ENCODE measurements around the gene KXD1. TPM values are rescaled to one million over a fixed set of nuclear protein-coding genes. Genes with fewer than 3 reads are reported as not detected.

Gene KXD1
- polyA plus RNA-seq, 1 of the 3 experiments (the other 2 are of a cell fraction): 151 TPM

GRCh38 chr19:18604820-18605159 lies 47.1 kb downstream of the KXD1 start:
- POLR2A ChIA-PET: no interaction called here
- 58% methylated on average over 10 of the region's 10 CpGs for WGBS (ENCODE audit: low lambda C conversion rate)
- Histone ChIP-seq H3K9ac (no peak overlapping the region), H3F3A (replicated peaks; ENCODE audit: insufficient read depth) (peaks cover 26% of the 10 kb centered on the region), H3K27ac (ENCODE audit: low read depth in 2 of 2, low read length in 1 of 2) (no peak overlapping the region), H2AFZ (ENCODE audit: low read depth) (no peak overlapping the region), H3K36me3 (replicated peaks in 1 of 2; ENCODE audit: control insufficient read depth in 1 of 2, insufficient read depth in 2 of 2, low read length in 1 of 2) (no peaks in the 10 kb centered on the region), H3K27me3 (ENCODE audit: insufficient read depth) (peaks cover 44% of the 10 kb centered on the region), H3K4me1 (ENCODE audit: control insufficient read depth in 1 of 2, insufficient read depth in 2 of 2, low read depth in 1 of 2, low read length in 1 of 2) (no peaks in the 10 kb centered on the region; a peak in 1 of 4 replicates), H3K9me2 (no peaks in the 10 kb centered on the region), H4K20me1 (ENCODE audit: insufficient read depth) (no peaks in the 10 kb centered on the region), H3K79me2 (ENCODE audit: insufficient read depth) (no peaks in the 10 kb centered on the region), H3K9me3 (no peaks in the 10 kb centered on the region), H3K4me2 (no peak overlapping the region), H3K4me3 (ENCODE audit: low read depth in 2 of 2, low read length in 1 of 2) (no peak overlapping the region)
- CTCF ChIA-PET: interaction anchor here (0.9 to 2.8 kb wide), 7 partner anchors 10 to 262 kb away, joined by 3 to 19 read pairs (median 7); no protein-coding TSS in a partner anchor
- DNase-seq: peak; percentile 23
- no peak for TF ChIP-seq RCOR1 (IDR thresholded peaks at IDR 0.05; ENCODE audit: low read length)
- TF ChIP-seq MEF2A (IDR thresholded peaks at IDR 0.05; ENCODE audit: borderline replicate concordance, low read depth): no peak
- TF ChIP-seq EP300 (IDR thresholded peaks at IDR 0.05; ENCODE audit: borderline replicate concordance in 1 of 2, low read depth in 1 of 2, low read length in 1 of 2): no peak

- TF ChIP-seq MEF2A (IDR thresholded peaks at IDR 0.05; ENCODE audit: borderline replicate concordance, low read depth) (no peak), TCF12 (IDR thresholded peaks at IDR 0.05) (no peak), CTCF (IDR thresholded peaks at IDR 0.05) (no peak), FOXM1 (IDR thresholded peaks at IDR 0.05; ENCODE audit: low read depth) (no peak), ZBTB33 (IDR thresholded peaks at IDR 0.05; ENCODE audit: borderline replicate concordance, low read depth) (no peak), ELF1 (IDR thresholded peaks at IDR 0.05) (no peak), RAD21 (IDR thresholded peaks at IDR 0.05; ENCODE audit: low read length) (no peak), CHD2 (IDR thresholded peaks at IDR 0.05; ENCODE audit: low read length, partially characterized antibody) (no peak), POLR2AphosphoS5 (IDR thresholded peaks at IDR 0.05; ENCODE audit: low read depth, low read length) (no peak), SMC3 (IDR thresholded peaks at IDR 0.05; ENCODE audit: low read depth, low read length) (no peak), USF2 (IDR thresholded peaks at IDR 0.05; ENCODE audit: borderline replicate concordance, low read depth, low read length) (no peak), RXRA (IDR thresholded peaks at IDR 0.05; ENCODE audit: borderline replicate concordance, low read depth) (no peak), NFIC (IDR thresholded peaks at IDR 0.05; ENCODE audit: borderline replicate concordance) (no peak), NRF1 (IDR thresholded peaks at IDR 0.05; ENCODE audit: low read depth, low read length) (no peak), REST (IDR thresholded peaks at IDR 0.05; ENCODE audit: low read depth, low read length) (no peak)
- Histone ChIP-seq H3K4me3 (ENCODE audit: low read depth in 2 of 2, low read length in 1 of 2) (no peak overlapping the region), H3F3A (replicated peaks; ENCODE audit: insufficient read depth) (peaks cover 27% of the 10 kb centered on the region), H3K27ac (ENCODE audit: low read depth in 2 of 2, low read length in 1 of 2) (no peak overlapping the region), H3K4me2 (no peak overlapping the region), H3K27me3 (ENCODE audit: insufficient read depth) (peaks cover 48% of the 10 kb centered on the region), H4K20me1 (ENCODE audit: insufficient read depth) (no peaks in the 10 kb centered on the region), H2AFZ (ENCODE audit: low read depth) (no peak overlapping the region), H3K9me2 (no peaks in the 10 kb centered on the region), H3K9ac (no peak overlapping the region), H3K4me1 (ENCODE audit: control insufficient read depth in 1 of 2, insufficient read depth in 2 of 2, low read depth in 1 of 2, low read length in 1 of 2) (no peaks in the 10 kb centered on the region; a peak in 1 of 4 replicates), H3K9me3 (no peaks in the 10 kb centered on the region), H3K79me2 (ENCODE audit: insufficient read depth) (no peaks in the 10 kb centered on the region), H3K36me3 (replicated peaks in 1 of 2; ENCODE audit: control insufficient read depth in 1 of 2, insufficient read depth in 2 of 2, low read length in 1 of 2) (no peaks in the 10 kb centered on the region)
- CTCF ChIA-PET: interaction anchor here (1.7 to 2.8 kb wide), 6 partner anchors 10 to 261 kb away, joined by 3 to 19 read pairs (median 7); no protein-coding TSS in a partner anchor
- 32% methylated on average over 10 of the region's 17 CpGs for WGBS (ENCODE audit: low lambda C conversion rate)
- POLR2A ChIA-PET: no interaction called here
- peak; percentile 45 for DNase-seq
Observed at GRCh38 chr19:18605196-18605545, 47.5 kb downstream of the KXD1 start.

All from SK-N-SH (cell line).